RWPE1 (cell line): ENCODE measurements around the gene PITPNB.

Experiments used
- CTCF ChIA-PET: fragments of 350-600 bp; sonication (Branson Sonifier 250); formaldehyde crosslinking; extraction: SDS; loops from one replicate; lab custom pipeline; 2021; lab: Yijun Ruan, JAX
- POLR2A ChIA-PET: fragments of 400-600 bp; formaldehyde crosslinking; extraction: SDS; loops from one replicate; lab custom pipeline; 2020; ENCODE audit warnings: antibody characterized with exemption; ENCODE audit not compliant: low non-redundant PET; lab: Yijun Ruan, JAX
- DNase-seq: peaks from one replicate; pipeline ENCODE4 v3.0.0; 2012; ENCODE audit warnings: low spot score
- H3K27ac ChIP-seq: fragments of 450-650 bp; 2 replicates; pipeline ENCODE4 v1.5.1; 2017
- CTCF ChIP-seq: fragments of 450-650 bp; conservative IDR thresholded peaks from 2 replicates; pipeline ENCODE4 v1.5.1; 2017; ENCODE audit warnings: low read depth, mild to moderate bottlenecking

The PITPNB gene

DNA sequence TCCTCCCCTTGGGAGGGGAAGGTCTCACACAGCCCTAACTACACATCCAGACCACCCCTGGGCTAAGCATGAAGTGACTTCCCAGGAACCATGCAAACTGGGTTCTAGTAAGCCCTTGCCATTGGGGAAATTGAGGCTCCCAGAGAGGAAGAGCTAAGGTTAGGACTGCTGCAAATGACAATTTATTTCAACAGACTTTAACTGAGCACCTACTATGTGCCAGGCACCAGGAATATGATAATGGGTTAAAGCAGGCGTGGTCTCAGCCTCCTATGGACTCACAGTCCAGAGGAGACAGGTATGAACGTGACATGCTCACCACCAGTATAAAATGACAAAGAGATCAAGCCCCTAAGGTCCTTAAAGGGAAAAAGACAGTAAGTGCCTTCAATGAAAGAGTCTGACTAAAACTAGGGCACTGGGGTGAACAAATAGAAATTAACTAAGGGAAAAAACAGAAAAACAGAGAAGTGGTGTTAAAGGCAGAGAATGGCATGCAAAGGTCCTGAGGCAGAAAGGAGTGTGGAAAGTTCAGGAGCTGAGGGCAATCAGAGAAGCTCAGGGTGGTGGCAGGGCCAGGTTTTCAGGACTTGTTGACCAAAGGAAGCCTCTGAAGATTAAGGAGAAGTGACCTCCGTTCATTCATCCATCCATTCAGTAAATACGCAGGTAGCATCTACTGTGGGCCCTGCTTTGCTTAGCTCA is 103.1 kb downstream of the PITPNB start:
- ChIA-PET CTCF (no interaction called here), POLR2A (no interaction called here)
- no peak overlapping the region for H3K27ac ChIP-seq
- no peak for DNase-seq
- TF ChIP-seq CTCF, result no peak

DNA sequence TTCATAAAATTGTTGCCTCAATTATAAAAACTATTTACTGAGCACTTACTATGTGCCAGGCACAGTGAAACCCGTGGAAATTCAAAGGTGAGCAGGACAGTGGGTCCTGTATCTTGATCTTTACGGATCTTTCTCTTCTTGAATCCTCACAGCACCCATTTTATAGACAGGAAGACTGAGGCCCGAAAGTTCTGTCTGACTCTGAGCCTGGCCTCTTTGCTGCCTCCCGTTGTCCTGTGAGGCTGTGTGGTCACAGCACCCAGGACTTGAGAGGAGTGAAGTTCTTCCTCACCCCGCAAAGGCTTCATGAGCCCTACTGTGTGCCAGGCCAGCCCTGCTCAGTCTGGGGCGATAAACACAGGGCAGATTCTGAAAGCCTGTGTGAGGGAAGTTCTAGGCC is 104.1 kb downstream of the PITPNB start:
- no peak for DNase-seq
- ChIA-PET CTCF (no interaction called here), POLR2A (no interaction called here)
- no peak overlapping the region for H3K27ac ChIP-seq
- TF ChIP-seq CTCF, result no peak

DNA sequence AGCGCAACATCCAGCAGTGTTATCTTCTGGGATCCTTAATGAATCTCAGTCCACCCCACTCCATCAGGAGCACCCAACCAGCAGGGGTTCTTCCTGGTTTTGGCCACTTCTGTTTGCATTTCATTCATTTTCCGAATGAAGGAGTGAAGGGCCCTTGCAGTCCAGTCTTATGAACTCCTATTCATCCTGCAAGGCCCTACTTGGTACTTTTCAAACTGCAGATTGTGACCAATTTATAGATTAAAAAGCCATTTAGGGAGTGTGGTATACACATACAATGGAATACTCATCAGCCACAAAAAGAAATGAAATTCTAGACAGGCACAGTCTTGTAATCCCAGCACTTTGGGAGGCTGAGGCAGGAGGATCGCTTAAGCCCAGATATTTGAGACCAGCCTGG is 107.3 kb downstream of the PITPNB start:
- peak overlapping the region; percentile 86 for H3K27ac ChIP-seq
- no peak for DNase-seq
- POLR2A ChIA-PET, result no interaction called here
- CTCF ChIA-PET, result no interaction called here
- no peak for TF ChIP-seq CTCF

- peak overlapping the region; percentile 86 for H3K27ac ChIP-seq
- no peak for DNase-seq
- POLR2A ChIA-PET, result interaction anchor here (0.5 kb wide), 1 partner anchor 57 kb away, joined by 3 read pairs; no protein-coding TSS in a partner anchor
- CTCF ChIA-PET, result interaction anchor here (0.5 kb wide), 1 partner anchor 11 kb away, joined by 4 read pairs; no protein-coding TSS in a partner anchor
- TF ChIP-seq CTCF, result no peak
Measured at GRCh38 chr22:27810609-27811151, 108.4 kb downstream of the PITPNB start.

DNA sequence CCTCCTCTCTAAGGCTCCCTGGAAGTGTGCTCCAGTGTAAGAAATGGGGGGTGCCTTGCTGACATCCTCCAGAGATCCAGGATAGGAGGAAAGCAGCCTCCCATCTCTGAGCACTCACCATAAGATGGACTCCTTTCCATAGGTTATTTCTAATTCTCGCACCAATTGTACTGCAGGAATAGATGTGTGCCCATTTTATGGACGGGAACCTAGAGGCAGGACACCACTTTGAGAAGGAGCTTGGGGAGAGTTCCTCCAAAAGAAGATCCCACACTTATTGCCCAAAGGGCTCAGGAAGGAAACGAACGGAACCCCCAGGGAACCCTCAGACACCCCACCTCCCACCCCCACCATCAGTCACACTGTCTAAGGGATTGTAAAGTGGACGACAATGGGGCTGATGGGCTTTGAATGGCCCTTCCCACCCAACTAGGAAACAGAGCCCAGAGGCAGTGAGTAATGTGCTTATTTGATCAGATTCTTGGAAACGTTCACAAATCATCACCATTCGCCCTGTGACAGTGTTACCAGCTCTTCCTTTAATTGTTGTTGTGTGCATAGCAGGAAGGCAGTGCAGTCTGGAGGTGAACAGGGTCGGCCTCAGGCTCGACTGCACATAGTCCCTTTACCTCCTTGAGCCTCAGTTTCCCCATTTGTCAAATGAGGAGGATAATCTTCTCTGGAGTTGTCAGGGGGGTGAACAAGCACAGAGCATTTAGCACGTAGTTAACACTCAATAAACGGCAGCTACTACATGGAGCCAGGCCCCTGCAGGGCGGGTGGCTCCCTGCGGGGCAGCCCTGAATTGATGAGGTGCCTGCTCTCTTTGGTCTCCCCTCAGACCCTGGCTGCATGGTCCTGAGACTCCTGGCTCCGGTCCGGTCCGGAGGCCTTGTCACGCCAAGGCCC is 109.1 kb downstream of the PITPNB start:
- POLR2A ChIA-PET, result interaction anchor here (0.5 kb wide), 1 partner anchor 58 kb away, joined by 3 read pairs; no protein-coding TSS in a partner anchor
- no peak for DNase-seq
- peak overlapping the region; percentile 86 for H3K27ac ChIP-seq
- CTCF ChIA-PET, result interaction anchor here (0.5 to 0.6 kb wide), 2 partner anchors 12 to 169 kb away, joined by 3 to 4 read pairs; no protein-coding TSS in a partner anchor
- no peak for TF ChIP-seq CTCF

DNA sequence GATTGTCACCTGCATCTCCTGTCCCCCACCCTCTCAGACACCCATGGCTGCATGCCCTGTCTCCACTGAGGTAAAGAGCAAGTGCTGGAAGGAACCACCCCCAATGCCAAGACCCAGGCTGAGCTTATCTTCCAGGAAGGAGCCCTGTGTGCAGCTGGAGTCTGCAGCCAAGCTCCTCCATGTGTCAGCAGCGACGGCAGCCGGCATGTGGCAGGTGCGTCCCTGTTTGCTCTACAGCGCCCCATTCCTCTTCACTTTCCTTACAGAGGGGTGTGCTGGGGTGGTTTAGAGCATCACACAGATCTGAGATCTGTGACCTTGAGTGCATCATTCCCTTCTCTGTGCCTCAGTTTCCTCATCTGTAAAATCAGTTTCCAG is 109.8 kb downstream of the PITPNB start:
- ChIA-PET POLR2A (no interaction called here), CTCF (interaction anchor here (0.7 kb wide), 1 partner anchor 987 kb away, joined by 3 read pairs; no protein-coding TSS in a partner anchor)
- TF ChIP-seq CTCF, result no peak
- DNase-seq, result no peak
- H3K27ac ChIP-seq, result no peak overlapping the region
